Neural cell (in vitro differentiated cells): Measurements from ENCODE around the gene CD2. TPM values are rescaled to one million over a fixed set of nuclear protein-coding genes. Genes with fewer than 3 reads are reported as not detected.

Source experiments
- H2AFZ ChIP-seq: fragments of 200-600, 300-800 bp; sonication (generic), shearing (Covaris generic); 2 replicates; pipeline ENCODE4 v1.6.0; 2014; ENCODE audit warnings: low read depth, mild to moderate bottlenecking, antibody characterized with exemption, low read length, moderate library complexity
- H3F3A ChIP-seq: fragments of 200-600 bp; shearing (Covaris generic); 2 replicates; pipeline ENCODE4 v1.6.1; 2016; ENCODE audit warnings: mild to moderate bottlenecking, moderate library complexity, mixed read lengths, antibody characterized with exemption, low read length; ENCODE audit not compliant: insufficient read depth, poor library complexity, severe bottlenecking
- H3K27ac ChIP-seq: fragments of 200-600, 300-800 bp; sonication (generic), shearing (Covaris generic); 2 replicates; pipeline ENCODE4 v1.5.1; 2014; ENCODE audit warnings: mild to moderate bottlenecking, low read length, moderate library complexity
- H3K27me3 ChIP-seq: fragments of 300-800, 200-600 bp; sonication (generic), shearing (Covaris generic); 2 replicates; pipeline ENCODE4 v1.6.0; 2014; ENCODE audit warnings: mild to moderate bottlenecking, low read depth, low read length, moderate library complexity; ENCODE audit not compliant: insufficient read depth
- H3K36me3 ChIP-seq: fragments of 300-800, 200-600 bp; sonication (generic), shearing (Covaris generic); 2 replicates; pipeline ENCODE4 v1.5.1; 2014; ENCODE audit warnings: mild to moderate bottlenecking, antibody characterized with exemption, low read length, moderate library complexity; ENCODE audit not compliant: insufficient read depth
- H3K4me2 ChIP-seq: fragments of 300-800, 200-600 bp; sonication (generic), shearing (Covaris generic); 2 replicates; pipeline ENCODE4 v1.6.0; 2014; ENCODE audit warnings: mild to moderate bottlenecking, low read length
- H3K4me3 ChIP-seq: fragments of 300-800, 200-600 bp; sonication (generic), shearing (Covaris generic); 2 replicates; pipeline ENCODE4 v1.5.1; 2014; ENCODE audit warnings: mild to moderate bottlenecking, low read length, moderate library complexity
- H3K79me2 ChIP-seq: fragments of 200-600 bp; shearing (Covaris generic); replicated peaks from 2 replicates; pipeline ENCODE4 v1.6.0; 2014; ENCODE audit warnings: mild to moderate bottlenecking, low read length, moderate library complexity; ENCODE audit not compliant: insufficient read depth
- H3K9ac ChIP-seq: fragments of 300-800, 200-600 bp; sonication (generic), shearing (Covaris generic); 2 replicates; pipeline ENCODE4 v1.6.1; 2016; ENCODE audit warnings: mild to moderate bottlenecking, low read length, mixed read lengths
- H3K9me2 ChIP-seq: fragments of 200-600 bp; shearing (Covaris generic); 2 replicates; pipeline ENCODE4 v1.6.1; 2016; ENCODE audit warnings: mild to moderate bottlenecking, low read length, mixed read lengths; ENCODE audit not compliant: insufficient read depth
- H3K9me3 ChIP-seq: fragments of 200-600, 300-800 bp; sonication (generic), shearing (Covaris generic); 2 replicates; pipeline ENCODE4 v1.6.1; 2016; ENCODE audit warnings: mild to moderate bottlenecking, mixed run types, low read length, moderate library complexity, mixed read lengths
- H4K20me1 ChIP-seq: fragments of 200-600 bp; shearing (Covaris generic); 2 replicates; pipeline ENCODE4 v1.6.1; 2016; ENCODE audit warnings: mild to moderate bottlenecking, mixed run types; ENCODE audit not compliant: insufficient read depth
- CTCF ChIP-seq: fragments of 450-650 bp; IDR thresholded peaks from 2 replicates; pipeline ENCODE4 v1.5.1; 2014; ENCODE audit warnings: antibody characterized with exemption, mild to moderate bottlenecking, moderate library complexity; ENCODE audit not compliant: poor library complexity, severe bottlenecking
- EZH2 ChIP-seq: fragments of 200-600, 300-800 bp; shearing (Covaris generic), sonication (generic); IDR thresholded peaks from 2 replicates; pipeline ENCODE4 v1.6.1; 2014; ENCODE audit warnings: antibody characterized with exemption, low read length, borderline replicate concordance, mild to moderate bottlenecking; ENCODE audit not compliant: insufficient read depth, poor library complexity, severe bottlenecking
- MXI1 ChIP-seq: fragments of 450-650 bp; conservative IDR thresholded peaks from 2 replicates; pipeline ENCODE4 v1.6.1; 2014; ENCODE audit warnings: antibody characterized with exemption, mild to moderate bottlenecking; ENCODE audit not compliant: poor library complexity, severe bottlenecking
- POLR2AphosphoS5 ChIP-seq: IDR thresholded peaks from 2 replicates; pipeline ENCODE4 v1.6.1; 2012
- REST ChIP-seq: IDR thresholded peaks from 2 replicates; pipeline ENCODE4 v1.6.1; 2012; ENCODE audit warnings: borderline replicate concordance
- SMC3 ChIP-seq: fragments of 450-650 bp; conservative IDR thresholded peaks from 2 replicates; pipeline ENCODE4 v1.6.1; 2014; ENCODE audit warnings: antibody characterized with exemption, mild to moderate bottlenecking, moderate library complexity; ENCODE audit not compliant: poor library complexity
- polyA plus RNA-seq: library from polyadenylated mRNA; depleted of rRNA; stranded (reverse); fragments of >200 nt; gene quantifications from 2 replicates; pipeline ENCODE4 v1.2.3, GENCODE V29; 2014

The CD2 gene
- polyA plus RNA-seq, 1 donor from 2014 or later, result not detected

GRCh38 chr1:116733476-116734365, 20.5 kb upstream of the CD2 start:
- H3K9me2 ChIP-seq, result no peaks in the 10 kb centered on the region
- H3K79me2 ChIP-seq, result no peaks in the 10 kb centered on the region
- H2AFZ ChIP-seq, result no peak overlapping the region
- H3F3A ChIP-seq, result no peaks in the 10 kb centered on the region
- peak overlapping the region; percentile 19 for H3K4me2 ChIP-seq
- H3K9me3 ChIP-seq, result no peaks in the 10 kb centered on the region
- no peaks in the 10 kb centered on the region for H3K36me3 ChIP-seq
- no peaks in the 10 kb centered on the region for H4K20me1 ChIP-seq
- no peaks in the 10 kb centered on the region for H3K27me3 ChIP-seq
- TF ChIP-seq POLR2AphosphoS5, result peak; percentile 32
- TF ChIP-seq EZH2, result no peak
- peak overlapping the region; percentile 3 for H3K9ac ChIP-seq
- H3K27ac ChIP-seq, result peak overlapping the region; percentile 55
- peak overlapping the region; percentile 24 for H3K4me3 ChIP-seq

GRCh38 chr1:116735246-116735645, 19.0 kb upstream of the CD2 start:
- no peaks in the 10 kb centered on the region for H3F3A ChIP-seq
- TF ChIP-seq CTCF (no peak), REST (no peak), SMC3 (no peak), MXI1 (no peak), EZH2 (no peak)

More at GRCh38 chr1:116735246-116735645, 19.0 kb upstream of the CD2 start:
- Histone ChIP-seq H4K20me1 (no peaks in the 10 kb centered on the region), H3K9ac (no peak overlapping the region), H3K27me3 (no peaks in the 10 kb centered on the region), H3K36me3 (no peaks in the 10 kb centered on the region), H3K27ac (no peak overlapping the region), H3K4me3 (no peak overlapping the region), H3K79me2 (no peaks in the 10 kb centered on the region), H2AFZ (no peak overlapping the region), H3K4me2 (no peak overlapping the region), H3K9me3 (no peaks in the 10 kb centered on the region), H3K9me2 (no peaks in the 10 kb centered on the region)
